GM19452 (cell line): ENCODE data around the gene SHISA4.

Source experiments
- ATAC-seq: cut with Tn5 transposase; IDR thresholded peaks from one replicate; pipeline ENCODE4 v1.9.1; 2021; ENCODE audit not compliant: unreplicated experiment

SHISA4 gene

DNA sequence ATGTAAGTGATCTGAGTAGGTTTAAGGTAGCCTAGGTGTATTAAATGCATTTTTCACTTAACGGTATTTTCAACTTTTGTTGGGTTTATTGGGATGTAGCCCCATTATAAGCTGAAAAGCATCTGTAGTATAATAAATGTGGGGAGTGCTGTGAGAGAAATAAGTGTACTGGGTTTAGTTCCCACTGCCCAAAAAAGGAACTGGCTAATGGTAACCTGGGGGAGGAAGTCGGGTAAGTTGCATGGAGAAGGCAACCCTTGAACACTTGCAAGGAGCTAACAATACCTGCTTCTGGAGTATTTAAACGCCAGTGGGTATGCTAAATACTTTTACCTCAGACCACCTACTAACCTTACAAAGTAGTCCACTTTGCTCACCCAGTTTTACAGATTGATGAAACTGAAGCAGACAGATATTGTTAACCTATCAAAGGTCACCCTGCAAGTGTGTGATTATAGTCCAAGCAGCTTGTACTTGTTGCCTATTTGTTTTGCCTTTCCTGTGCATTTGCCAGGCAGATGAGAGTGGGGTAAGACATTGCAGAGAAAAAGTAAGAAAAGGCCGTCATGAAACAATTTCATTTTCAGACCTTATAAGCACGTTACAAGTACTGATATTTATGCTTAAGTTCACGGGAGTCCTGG lies 7.6 kb upstream of the SHISA4 start:
- ATAC-seq: no peak

DNA sequence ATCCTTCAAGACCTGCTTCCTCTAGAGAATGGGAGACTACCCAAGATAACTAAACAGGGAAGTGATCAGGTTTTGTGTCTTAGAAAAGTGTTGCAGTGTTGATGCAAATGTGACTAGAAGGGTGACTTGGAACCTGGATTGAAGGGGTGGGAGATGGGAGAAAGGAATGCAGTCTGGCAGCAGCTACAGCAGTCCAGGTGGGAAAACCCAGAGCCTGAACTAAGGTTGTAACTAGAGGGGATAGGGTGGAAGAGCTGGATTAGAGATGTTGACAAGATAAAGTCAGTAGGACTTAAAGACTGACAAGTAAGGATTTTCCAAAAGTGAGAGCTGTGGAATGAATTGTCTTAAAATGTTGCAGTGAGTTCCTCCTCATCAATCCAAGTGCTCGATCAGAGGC lies 7.1 kb upstream of the SHISA4 start:
- no peak for ATAC-seq

DNA sequence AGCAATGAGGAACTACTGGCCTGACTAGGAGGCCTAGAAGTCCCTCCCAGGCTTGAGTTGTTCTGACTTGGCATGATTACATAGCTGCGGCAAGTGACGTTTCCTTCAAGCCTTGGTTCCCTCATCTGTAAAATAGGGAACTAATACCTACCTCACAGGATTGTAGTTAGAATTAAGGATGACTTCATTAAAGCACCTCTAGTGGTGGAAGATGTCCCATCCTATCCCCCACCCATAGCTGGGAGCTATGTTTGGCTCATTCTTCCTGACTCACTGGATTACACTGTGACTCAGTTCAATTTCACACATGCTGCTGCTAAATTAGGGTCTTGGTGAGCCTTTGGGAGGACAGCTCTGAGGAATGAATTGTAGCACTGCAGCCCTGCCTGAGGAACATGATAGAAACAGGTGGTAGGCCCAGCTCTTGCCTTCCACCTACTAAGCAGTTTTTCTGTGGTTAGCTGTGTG lies 6.0 kb upstream of the SHISA4 start:
- no peak for ATAC-seq

DNA sequence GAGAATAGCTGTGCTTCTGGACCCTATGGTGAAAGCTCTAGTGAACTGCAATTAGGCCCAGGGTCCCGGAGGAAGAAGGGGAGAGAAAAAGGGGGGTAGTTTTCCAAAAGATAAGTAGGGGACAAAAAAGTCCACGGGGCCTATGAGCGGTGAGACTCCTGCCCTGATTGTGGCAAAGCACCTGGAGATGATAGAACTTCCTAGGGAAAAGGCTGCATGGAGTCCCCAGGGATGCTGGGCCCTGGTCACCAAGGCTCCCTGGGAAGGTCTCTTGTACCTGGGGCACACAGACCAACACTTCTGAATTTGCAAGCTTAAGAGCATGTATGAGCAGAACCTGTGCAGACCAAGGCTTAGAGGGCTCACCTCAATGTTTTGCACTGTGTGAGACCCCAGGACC lies 5.4 kb upstream of the SHISA4 start:
- ATAC-seq: no peak

DNA sequence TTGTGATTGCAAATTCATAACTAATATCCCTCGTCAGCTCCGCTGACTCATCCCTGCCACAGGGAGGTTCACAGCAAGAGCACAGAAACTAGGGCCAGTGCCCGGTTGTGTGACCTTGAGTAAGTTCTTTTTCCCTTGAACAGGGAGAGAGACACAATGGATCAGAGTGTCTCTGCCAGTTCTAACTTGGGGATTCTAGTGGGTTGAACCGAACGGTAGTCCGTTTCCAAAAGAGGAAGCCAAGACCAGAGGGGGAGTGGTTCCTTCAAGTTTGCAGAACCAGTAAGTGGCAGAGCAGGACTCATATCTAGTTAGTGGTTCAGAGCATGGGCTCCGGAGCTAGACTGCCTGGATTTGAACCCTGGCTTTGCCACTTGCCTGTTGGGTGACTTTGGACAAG lies 4.9 kb upstream of the SHISA4 start:
- no peak for ATAC-seq

DNA sequence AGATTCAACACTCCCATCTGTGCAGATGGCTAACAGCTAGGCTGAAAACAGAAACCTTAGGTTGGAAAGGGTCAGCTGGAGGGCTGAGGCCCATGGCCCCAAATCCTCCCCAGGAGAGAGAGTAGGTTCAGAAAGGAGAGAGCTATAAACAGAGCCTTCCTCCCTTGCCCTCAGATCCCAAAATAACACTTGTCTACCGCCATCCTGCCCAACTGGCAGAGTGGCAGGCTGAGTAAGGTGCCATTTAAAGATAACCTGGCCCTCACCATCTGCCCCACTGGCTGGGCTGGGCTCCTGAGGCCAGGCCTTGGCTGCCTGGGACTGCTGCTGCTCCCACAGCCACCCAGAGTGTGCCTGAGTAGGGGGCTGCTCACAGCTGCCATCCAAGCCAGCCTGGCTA lies 4.3 kb upstream of the SHISA4 start:
- ATAC-seq: no peak

DNA sequence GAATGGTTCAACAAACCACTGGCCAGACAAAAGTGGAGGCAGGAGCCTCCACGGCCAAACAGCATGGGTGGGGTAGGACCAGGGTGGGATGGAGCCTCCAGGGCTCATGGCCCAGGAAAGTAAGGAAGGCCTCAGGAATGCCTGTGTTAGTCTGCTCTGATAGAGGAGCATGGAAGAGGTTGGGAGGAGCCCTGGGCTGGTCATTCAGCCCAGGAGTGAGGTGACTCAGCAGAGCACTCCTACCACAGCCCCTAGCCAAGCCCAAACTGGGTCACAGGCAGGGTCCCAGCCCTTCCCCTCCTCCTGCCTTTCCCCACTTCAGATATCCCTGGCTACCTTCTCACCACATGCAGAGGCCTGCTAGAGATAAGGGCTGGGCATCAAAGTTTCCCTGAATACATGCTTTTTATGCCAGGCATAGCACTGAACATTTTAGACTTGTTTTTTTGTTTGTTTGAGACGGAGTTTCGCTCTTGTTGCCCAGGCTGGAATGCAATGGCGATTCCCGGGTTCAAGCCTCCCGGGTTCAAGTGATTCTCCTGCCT lies 3.1 kb upstream of the SHISA4 start:
- no peak for ATAC-seq

DNA sequence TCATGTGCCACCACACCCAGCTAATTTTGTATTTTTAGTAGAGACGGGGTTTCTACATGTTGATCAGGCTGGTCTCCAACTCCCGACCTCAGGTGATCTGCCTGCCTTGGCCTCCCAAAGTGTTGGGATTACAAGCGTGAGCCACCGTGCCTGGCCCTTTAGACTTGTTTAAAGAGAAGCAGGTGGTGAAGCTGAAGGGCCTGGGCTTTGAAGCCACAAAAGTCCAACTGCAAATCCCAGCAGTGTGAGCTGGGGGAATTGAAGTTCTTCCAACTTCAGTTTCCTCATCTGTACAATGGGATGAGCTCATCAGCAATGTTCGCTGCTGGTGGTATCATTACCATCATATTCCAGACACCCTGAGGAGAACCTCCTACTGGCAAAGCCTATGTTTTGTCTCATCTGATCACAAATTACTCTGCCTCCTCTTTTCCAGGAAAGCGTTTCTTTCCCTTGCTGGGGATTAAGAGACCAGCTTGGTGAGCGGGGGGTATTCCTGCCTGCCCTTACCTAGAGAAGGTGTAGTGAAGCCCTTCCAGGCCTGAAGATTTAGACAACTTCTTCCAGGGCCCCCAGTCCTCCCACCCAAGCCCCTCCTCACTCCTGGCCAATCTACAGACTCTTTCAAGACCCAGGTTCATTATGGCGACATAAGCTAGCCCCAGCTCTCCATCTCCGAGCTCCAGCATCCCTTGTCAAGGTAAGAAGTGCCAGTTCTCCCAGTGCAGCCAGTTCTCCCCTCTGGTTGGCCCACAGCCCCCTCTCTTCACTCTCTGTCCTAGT lies 2.4 kb upstream of the SHISA4 start:
- ATAC-seq: no peak

DNA sequence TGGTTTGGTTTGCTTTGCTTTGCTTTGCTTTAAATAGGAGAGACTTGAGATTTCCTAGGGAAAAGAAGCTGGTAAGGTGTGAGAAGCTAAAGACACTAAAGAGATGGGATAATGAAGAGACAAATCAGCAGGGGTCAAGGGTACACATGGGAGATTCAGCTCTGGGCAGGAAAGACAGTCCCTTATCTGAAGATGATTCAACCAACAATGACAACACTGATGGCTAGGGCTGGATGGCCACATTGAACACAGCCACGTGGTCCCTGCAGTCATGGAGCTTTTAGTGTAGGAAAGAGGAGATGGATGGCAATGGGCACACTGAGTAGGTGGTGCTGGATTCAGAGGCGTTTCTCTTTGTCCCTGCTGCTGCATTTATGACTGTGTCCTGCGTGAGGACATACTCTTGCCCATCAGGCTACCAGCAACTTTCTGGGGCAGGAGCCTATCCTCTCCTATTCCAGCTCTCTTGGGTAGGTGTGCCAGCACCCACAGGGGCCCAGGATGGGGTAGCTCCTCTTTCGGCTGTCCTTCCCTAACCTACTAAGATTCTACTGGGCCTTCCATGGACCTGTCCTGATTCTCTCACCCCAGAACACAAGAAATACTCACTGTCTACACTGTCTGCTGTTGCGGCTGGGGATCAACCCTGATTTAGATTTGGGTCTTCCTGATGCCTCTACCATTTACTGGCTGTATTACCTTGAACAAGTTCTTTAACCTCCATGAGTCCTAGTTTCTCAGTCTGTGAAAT lies 1.4 kb upstream of the SHISA4 start:
- no peak for ATAC-seq

DNA sequence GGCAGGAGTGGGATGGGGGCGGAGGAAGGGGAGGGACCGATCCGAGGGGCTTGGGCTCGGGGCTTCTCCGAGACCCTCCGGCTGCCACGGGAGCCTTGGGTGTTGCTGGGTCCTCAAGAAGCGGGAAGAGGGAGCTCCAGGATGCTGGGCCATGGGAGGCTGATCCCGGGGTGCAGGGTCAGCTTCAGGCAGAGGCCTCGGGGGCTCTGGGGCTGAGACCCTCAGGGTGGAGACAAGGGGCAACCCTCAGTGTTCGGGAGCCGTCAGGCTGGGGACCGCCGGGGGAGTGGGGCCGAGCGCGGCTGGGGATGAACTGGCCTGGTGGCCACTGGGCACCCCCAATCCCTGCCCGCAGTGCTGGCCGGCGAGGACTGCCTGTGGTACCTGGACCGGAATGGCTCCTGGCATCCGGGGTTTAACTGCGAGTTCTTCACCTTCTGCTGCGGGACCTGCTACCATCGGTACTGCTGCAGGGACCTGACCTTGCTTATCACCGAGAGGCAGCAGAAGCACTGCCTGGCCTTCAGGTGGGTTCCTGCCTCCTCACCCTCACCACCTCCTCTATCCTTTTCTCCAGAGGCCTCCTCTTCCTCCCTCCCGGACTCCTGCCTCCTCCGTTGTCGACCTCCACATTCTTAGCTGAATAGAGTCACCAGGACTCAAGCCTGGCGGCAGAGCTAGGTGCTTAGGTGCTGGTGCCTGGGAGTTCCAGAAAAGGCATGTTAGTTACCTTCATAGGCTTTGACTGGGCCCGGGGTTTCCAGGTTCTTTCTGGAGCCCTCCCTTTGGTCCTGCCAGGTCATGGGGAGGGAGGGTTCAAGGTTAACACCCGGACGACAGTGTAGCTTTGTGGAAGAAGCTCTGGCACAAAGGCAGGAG lies 631 bp downstream of the SHISA4 start:
- no peak for ATAC-seq

DNA sequence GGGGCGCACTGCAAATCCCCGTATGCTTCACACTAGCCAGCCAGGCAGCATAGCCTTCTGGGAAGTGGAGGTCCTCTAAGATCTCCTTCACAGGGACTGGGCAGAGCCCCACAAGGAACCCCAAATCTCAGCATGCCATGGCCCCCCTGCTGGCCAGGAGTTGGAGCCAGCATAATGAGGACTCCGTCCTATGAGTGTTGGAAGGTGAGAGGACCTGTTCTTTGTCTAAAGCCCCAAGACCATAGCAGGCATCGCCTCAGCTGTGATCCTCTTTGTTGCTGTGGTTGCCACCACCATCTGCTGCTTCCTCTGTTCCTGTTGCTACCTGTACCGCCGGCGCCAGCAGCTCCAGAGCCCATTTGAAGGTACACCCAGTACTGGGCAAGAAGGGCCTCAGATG lies 1.5 kb downstream of the SHISA4 start:
- ATAC-seq: no peak

DNA sequence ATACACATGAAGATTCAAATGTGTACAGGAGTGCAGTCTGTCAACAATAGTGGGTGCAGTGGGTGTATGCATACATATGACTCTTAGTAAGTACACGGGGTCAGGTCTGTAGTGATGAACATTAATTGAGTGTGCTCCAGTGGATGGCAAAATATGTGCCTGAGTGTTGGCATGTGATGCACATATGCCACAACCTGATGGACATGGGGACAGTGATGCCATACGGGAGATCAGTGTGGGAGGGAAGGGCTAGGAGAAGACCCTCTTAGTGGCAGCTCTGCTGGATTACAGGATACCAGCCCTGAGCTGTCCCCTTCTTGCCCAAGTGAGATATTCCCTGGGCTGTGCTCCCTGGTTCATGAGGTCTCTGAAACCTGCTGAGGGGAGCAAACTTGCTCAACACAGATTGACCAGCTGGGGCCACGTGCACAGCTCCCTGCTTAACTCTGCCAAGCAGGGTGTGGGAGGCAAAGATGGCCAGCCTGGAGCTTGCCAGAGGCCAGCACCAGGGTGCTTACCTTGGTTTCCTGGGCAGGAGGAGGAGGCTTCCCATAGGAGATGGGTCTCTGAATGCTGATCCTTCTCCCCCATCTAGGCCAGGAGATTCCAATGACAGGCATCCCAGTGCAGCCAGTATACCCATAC lies 2.2 kb downstream of the SHISA4 start:
- no peak for ATAC-seq

DNA sequence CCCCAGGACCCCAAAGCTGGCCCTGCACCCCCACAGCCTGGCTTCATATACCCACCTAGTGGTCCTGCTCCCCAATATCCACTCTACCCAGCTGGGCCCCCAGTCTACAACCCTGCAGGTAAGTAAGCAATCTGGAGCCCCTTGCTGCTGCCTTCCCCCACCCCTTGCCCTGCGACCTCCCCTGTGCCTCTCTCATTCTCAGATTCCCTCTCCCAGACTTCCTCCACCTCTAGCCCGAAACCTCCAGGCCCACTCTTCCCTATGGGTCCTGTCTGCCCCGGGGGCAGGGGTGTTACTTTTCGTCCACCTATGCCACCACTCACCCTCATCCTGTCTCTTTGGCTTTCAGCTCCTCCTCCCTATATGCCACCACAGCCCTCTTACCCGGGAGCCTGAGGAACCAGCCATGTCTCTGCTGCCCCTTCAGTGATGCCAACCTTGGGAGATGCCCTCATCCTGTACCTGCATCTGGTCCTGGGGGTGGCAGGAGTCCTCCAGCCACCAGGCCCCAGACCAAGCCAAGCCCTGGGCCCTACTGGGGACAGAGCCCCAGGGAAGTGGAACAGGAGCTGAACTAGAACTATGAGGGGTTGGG lies 2.9 kb downstream of the SHISA4 start:
- no peak for ATAC-seq

DNA sequence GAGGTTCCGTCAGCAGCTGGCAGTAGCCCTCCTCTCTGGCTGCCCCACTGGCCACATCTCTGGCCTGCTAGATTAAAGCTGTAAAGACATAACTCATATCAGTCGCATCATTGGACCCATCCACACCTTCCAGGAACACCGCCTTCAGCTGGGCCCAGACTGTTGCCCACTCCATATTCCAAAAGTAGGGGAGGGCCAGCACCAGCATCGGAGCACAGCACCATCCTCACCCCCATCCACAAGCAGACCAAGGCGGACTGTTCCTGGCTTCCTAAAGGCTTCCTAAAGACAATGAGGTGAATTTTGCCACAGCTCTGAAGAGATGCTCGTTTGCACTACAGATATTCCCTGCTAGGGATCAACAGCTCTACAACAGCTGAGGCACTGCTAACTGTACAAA lies 3.5 kb downstream of the SHISA4 start:
- no peak for ATAC-seq

DNA sequence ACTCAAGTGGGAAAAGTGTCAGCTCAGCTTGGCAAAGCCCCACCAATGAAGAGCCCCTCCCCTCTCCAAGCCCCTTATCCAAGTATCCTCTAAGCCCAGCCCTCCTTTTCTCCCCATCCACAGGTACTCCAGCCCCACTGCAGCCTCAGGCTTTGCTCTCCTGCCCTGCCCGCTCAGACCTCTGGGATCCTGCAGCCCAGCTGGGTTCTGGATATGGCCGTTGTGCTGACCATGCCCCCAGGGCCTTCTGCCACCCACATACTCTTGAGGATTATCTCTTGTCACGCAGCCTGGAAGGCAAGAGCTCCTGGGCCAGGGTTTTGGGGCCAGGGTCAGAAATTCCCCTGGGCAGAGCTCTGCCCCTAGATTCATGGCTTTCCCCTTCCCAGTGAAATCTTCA lies 4.7 kb downstream of the SHISA4 start:
- no peak for ATAC-seq

DNA sequence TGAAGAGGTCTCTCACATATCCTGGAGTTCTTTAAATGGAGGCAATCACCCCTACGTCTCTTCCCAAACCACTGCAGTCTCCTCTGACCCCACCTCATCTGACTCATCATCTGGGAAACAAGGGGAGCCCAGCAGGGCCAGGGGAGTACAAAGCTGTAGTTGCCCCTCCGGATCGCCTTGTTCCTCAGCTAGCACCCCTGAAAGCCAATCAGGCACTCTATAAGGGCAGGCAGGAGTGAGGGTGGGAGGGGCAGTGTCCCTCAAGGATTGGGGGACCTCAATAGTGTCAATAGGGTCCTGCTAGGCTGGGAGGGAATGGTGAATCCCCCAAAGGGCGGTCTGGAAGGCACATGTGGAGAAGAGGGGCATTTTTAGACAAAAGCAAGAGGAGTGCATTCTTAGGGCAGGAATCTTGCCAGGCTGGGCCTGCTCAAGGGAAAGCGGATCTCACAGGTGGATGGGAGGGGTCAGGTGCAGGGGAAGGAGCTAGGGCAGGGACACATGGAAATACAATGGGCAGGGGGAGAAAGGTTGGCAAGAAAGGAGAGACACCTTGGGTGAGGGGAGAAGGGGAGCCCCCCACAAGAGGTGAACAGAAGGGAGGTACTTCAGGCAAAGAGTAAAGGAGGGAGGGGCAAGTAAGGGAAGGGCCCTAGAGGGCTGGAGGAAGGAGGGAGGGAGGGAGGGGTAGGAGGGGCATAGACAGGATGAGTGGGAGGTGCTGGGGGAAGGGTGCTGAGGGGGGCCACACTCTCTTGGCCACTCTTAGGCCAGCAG lies 5.8 kb downstream of the SHISA4 start:
- no peak for ATAC-seq

DNA sequence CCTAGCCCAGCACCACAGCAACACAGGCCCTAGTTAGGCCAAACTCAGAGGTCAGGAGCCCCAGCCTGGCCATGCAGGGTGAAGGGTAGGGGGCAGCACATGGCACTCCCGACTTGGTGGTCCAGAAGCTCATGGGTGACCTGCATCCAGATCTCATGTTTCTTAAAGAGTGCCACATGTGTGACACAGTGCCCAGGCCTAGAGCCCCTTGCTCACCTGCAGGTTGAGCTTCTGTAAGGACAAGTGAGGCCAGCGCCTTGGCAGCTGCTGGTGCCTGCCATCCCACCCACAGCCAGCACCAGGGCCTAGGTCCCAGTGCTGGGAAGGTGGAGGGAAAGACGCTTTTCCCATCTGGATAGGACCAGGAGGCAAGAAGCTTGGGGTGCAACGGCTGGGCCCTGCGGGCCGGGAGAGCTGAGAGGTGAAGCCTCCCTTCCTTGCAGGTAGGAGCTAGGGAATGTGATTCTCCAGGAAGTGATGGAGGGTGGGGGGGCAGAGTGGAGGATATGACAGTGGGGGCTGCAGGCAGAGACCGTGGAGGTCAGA lies 6.5 kb downstream of the SHISA4 start:
- no peak for ATAC-seq

DNA sequence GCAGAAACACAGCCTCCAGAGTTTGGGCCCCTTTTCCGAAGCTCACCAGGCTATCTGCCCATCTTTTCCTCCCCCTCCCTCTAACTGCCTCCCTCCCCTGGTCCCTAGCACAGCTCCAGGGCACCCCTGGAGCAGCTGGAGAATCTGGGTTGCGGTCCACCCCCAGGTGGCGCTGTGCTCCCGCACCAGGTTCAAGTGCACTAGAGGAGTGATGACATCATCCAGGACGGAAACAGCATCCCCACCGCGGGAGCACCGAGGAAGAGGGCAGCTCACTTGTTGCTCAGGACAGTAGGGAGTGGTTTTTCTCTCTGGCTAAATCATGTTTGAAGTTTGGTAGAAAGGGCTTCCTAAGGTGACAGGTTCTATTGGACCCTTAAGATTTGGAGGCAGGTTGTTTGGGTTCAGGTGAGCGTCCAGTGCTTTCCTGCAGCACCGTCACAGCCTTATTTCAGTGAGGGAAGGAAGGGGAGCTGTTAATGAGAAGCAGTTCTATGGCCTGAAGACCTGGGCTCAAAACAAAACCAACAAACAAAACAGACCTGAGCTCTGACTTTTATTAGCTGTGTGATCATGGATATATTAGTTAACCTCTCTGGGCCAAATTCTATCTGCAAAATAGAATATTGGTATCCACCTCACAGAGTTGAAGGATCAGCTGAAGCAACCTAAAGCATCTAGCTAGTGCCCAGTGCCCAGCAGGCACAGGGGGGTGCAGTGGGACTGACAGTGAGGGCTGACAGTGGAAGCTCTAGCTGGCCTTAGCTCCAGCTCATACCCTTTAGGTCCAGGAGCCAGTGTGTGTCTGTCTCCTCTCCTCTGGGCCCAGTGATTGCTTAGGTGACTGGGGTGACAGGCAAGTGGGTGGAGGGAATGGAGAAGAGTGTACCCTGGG lies 7.5 kb downstream of the SHISA4 start:
- ATAC-seq: peak; percentile 86
